ENCODE measurements around the gene PADI2.
"Not testable (repeated sequence)": the region's sequence is repeated elsewhere in the genome, so short reads cannot be mapped to it uniquely, and the experiment has no call there.

PADI2 gene

GRCh38 chr1:17081439-17081838, 37.8 kb downstream of the PADI2 start:
- DNase-seq (ENCODE audit: low read depth in 2 of 2), result no peak

GRCh38 chr1:17080880-17081279, 38.4 kb downstream of the PADI2 start:
- no peak for DNase-seq (ENCODE audit: low read depth in 2 of 2)

GRCh38 chr1:17080085-17080759, 39.0 kb downstream of the PADI2 start:
- DNase-seq (ENCODE audit: low read depth in 2 of 2), result no peak

- DNase-seq (ENCODE audit: low read depth in 2 of 2), result no peak
Observed at GRCh38 chr1:17078991-17079868, 40.0 kb downstream of the PADI2 start.

GRCh38 chr1:17075470-17076255, 43.6 kb downstream of the PADI2 start:
- peak in 1 of 2 donors; percentile 8 for DNase-seq (ENCODE audit: low read depth in 2 of 2)

GRCh38 chr1:17071794-17072193, 47.5 kb downstream of the PADI2 start:
- DNase-seq (ENCODE audit: low read depth in 2 of 2), result no peak

- DNase-seq (ENCODE audit: low read depth in 2 of 2), result no peak
Observed at GRCh38 chr1:17070163-17070525, 49.1 kb downstream of the PADI2 start.

GRCh38 chr1:17069452-17070162, 49.6 kb downstream of the PADI2 start:
- DNase-seq (ENCODE audit: low read depth in 2 of 2), result no peak

GRCh38 chr1:17068789-17069188, 50.5 kb downstream of the PADI2 start:
- DNase-seq (ENCODE audit: low read depth in 2 of 2), result no peak

GRCh38 chr1:17067465-17068240, 51.6 kb downstream of the PADI2 start:
- no peak for DNase-seq (ENCODE audit: low read depth in 2 of 2)

GRCh38 chr1:17067069-17067426, 52.2 kb downstream of the PADI2 start:
- DNase-seq (ENCODE audit: low read depth in 2 of 2), result no peak

GRCh38 chr1:17066361-17067068, 52.7 kb downstream of the PADI2 start:
- no peak for DNase-seq (ENCODE audit: low read depth in 2 of 2)

GRCh38 chr1:17065666-17066065, 53.6 kb downstream of the PADI2 start:
- no peak for DNase-seq (ENCODE audit: low read depth in 2 of 2)

GRCh38 chr1:17062751-17063150, 56.5 kb downstream of the PADI2 start:
- DNase-seq (ENCODE audit: low read depth in 2 of 2), result not testable (repeated sequence)

GRCh38 chr1:17061892-17062291, 57.4 kb downstream of the PADI2 start:
- DNase-seq (ENCODE audit: low read depth in 2 of 2), result no peak

- DNase-seq (ENCODE audit: low read depth in 2 of 2), result no peak
Observed at GRCh38 chr1:17061486-17061885, 57.8 kb downstream of the PADI2 start.

GRCh38 chr1:17060306-17060749, 58.9 kb downstream of the PADI2 start:
- DNase-seq (ENCODE audit: low read depth in 2 of 2), result no peak

GRCh38 chr1:17059391-17060305, 59.6 kb downstream of the PADI2 start:
- DNase-seq (ENCODE audit: low read depth in 2 of 2), result peak; percentile 15 to 19

- no peak for DNase-seq (ENCODE audit: low read depth in 2 of 2)
Observed at GRCh38 chr1:17056551-17056950, 62.7 kb downstream of the PADI2 start.
